ENCODE data around the gene CNNM2. TPM values are rescaled to one million over a fixed set of nuclear protein-coding genes. Genes with fewer than 3 reads are reported as not detected.

Gene CNNM2
- total RNA-seq, 3 donors from 2014 or later, result 22.6 to 53.2 (median 27.3) TPM

- H3K4me3 ChIP-seq, result no peak overlapping the region
- H3K4me1 ChIP-seq (ENCODE audit: low read depth), result no peaks in the 10 kb centered on the region
- DNase-seq (no peak), ATAC-seq (peak; percentile 10)
- H3K36me3 ChIP-seq (ENCODE audit: low read depth), result no peaks in the 10 kb centered on the region
- intact Hi-C loops (cut with DNase I, micrococcal nuclease), result no loop called here
- TF ChIP-seq CTCF (IDR thresholded peaks at IDR 0.05), result no peak
- no peaks in the 10 kb centered on the region for H3K9me3 ChIP-seq
Observed at GRCh38 chr10:103080891-103081581, 162.9 kb downstream of the CNNM2 start.

GRCh38 chr10:103082683-103083082, 164.6 kb downstream of the CNNM2 start:
- TF ChIP-seq CTCF (IDR thresholded peaks at IDR 0.05), result no peak
- Histone ChIP-seq H3K9me3 (no peaks in the 10 kb centered on the region), H3K4me3 (no peak overlapping the region), H3K4me1 (ENCODE audit: low read depth) (no peaks in the 10 kb centered on the region), H3K36me3 (ENCODE audit: low read depth) (no peaks in the 10 kb centered on the region)
- ATAC-seq (peak; percentile 11), DNase-seq (no peak)
- intact Hi-C loops (cut with DNase I, micrococcal nuclease), result no loop called here

- no peaks in the 10 kb centered on the region for H3K36me3 ChIP-seq (ENCODE audit: low read depth)
- no peaks in the 10 kb centered on the region for H3K4me1 ChIP-seq (ENCODE audit: low read depth)
- H3K4me3 ChIP-seq, result no peak overlapping the region
- intact Hi-C loops (cut with DNase I, micrococcal nuclease), result no loop called here
- no peaks in the 10 kb centered on the region for H3K9me3 ChIP-seq
- no peak for TF ChIP-seq CTCF (IDR thresholded peaks at IDR 0.05)
- no peak for DNase-seq
- ATAC-seq, result no peak
Observed at GRCh38 chr10:103083266-103083976, 165.3 kb downstream of the CNNM2 start.

DNA sequence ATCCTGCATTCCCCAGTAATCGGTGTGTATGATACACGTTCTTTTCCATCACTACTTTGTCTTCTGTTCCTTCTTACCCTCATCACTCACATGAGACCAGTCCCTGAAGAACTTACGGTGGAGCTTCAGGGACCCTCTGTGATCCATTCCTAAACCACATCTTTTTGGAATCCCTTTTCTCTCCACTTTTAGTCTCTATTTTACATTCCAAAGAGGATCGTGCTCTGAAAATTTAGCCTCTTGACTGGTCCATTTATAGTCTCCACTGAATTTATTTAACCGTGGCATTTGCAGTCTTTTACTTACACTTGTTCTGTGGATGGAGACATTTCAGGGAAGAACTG, 165.9 kb downstream of the CNNM2 start:
- no peak for DNase-seq
- H3K4me1 ChIP-seq (ENCODE audit: low read depth), result no peaks in the 10 kb centered on the region
- no peaks in the 10 kb centered on the region for H3K9me3 ChIP-seq
- intact Hi-C loops (cut with DNase I, micrococcal nuclease), result no loop called here
- no peak for ATAC-seq
- no peak for TF ChIP-seq CTCF (IDR thresholded peaks at IDR 0.05)
- no peaks in the 10 kb centered on the region for H3K36me3 ChIP-seq (ENCODE audit: low read depth)
- no peak overlapping the region for H3K4me3 ChIP-seq

- Histone ChIP-seq H3K4me3 (no peak overlapping the region), H3K4me1 (ENCODE audit: low read depth) (no peaks in the 10 kb centered on the region), H3K36me3 (ENCODE audit: low read depth) (no peaks in the 10 kb centered on the region), H3K9me3 (no peaks in the 10 kb centered on the region)
- ATAC-seq (no peak), DNase-seq (no peak)
- intact Hi-C loops (cut with DNase I, micrococcal nuclease), result no loop called here
- TF ChIP-seq CTCF (IDR thresholded peaks at IDR 0.05), result no peak
Observed at GRCh38 chr10:103086261-103086660, 168.2 kb downstream of the CNNM2 start.

Data from mucosa of descending colon (tissue), 3 donors.